B cell (primary cell): ENCODE measurements around the gene ARPC1A. TPM values are rescaled to one million over a fixed set of nuclear protein-coding genes. Genes with fewer than 3 reads are reported as not detected.

ENCODE experiments used
- ATAC-seq: fragments of 200-7000 bp; cut with Tn5 transposase; one replicate; pipeline ENCODE4 v1.10.0; 2021; ENCODE audit warnings: low read depth, mild to moderate bottlenecking, moderate number of reproducible peaks, moderate library complexity
- CTCF ChIA-PET: fragments of 350-600 bp; sonication (Branson Sonifier 250); formaldehyde crosslinking; loops from one replicate; lab custom pipeline; 2021; ENCODE audit warnings: antibody characterized with exemption, inconsistent platforms; lab: Charles Lee
- POLR2A ChIA-PET: fragments of 350-600 bp; sonication (Branson Sonifier 250); formaldehyde crosslinking; loops from one replicate; lab custom pipeline; 2021; ENCODE audit warnings: antibody characterized with exemption; lab: Charles Lee
- DNase-seq: peaks from one replicate; pipeline ENCODE4 v3.0.0; 2013
- H2AFZ ChIP-seq: 2 replicates; pipeline ENCODE4 v1.6.1; 2012; ENCODE audit warnings: mild to moderate bottlenecking, low read depth, low read length; ENCODE audit not compliant: insufficient read depth, poor library complexity, severe bottlenecking
- H3K27ac ChIP-seq, 2 donors: 1 replicate in 1 of 2; 2 replicates in 1 of 2; pipeline ENCODE4 v1.5.1; 2012 to 2013; ENCODE audit warnings: low read length in 2 of 2, mild to moderate bottlenecking in 2 of 2, moderate library complexity in 1 of 2
- H3K27me3 ChIP-seq, 4 experiments: fragments of 200-600 bp in 1 of 4; sonication (generic) in 1 of 4; replicated peaks in 1 of 4; 1 replicate in 2 of 4; 2 replicates in 2 of 4; pipeline versions ENCODE4 v1.6.1 to v1.7.0; 2013 to 2016; ENCODE audit warnings: low read length in 3 of 4, mild to moderate bottlenecking in 2 of 4, mixed read lengths in 1 of 4, moderate library complexity in 1 of 4; ENCODE audit not compliant: insufficient read depth in 4 of 4, control insufficient read depth in 3 of 4; ENCODE audit errors: control extremely low read depth in 1 of 4
- H3K36me3 ChIP-seq, 2 experiments: replicated peaks in 1 of 2; 1 replicate in 1 of 2; 2 replicates in 1 of 2; pipeline versions ENCODE4 v1.6.1 to v1.7.1; 2013; ENCODE audit warnings: low read length in 1 of 2; ENCODE audit not compliant: insufficient read depth in 2 of 2, control insufficient read depth in 1 of 2; ENCODE audit errors: control extremely low read depth in 1 of 2, extremely low read depth in 1 of 2
- H3K4me1 ChIP-seq, 2 donors: fragments of 200-600 bp in 1 of 2; sonication (generic) in 1 of 2; 1 replicate in 1 of 2; 2 replicates in 1 of 2; pipeline versions ENCODE4 v1.5.1 to v1.6.1; 2013 to 2017; ENCODE audit warnings: low read length in 2 of 2; ENCODE audit not compliant: control insufficient read depth in 2 of 2, insufficient read depth in 2 of 2
- H3K4me2 ChIP-seq: replicated peaks from 2 replicates; pipeline ENCODE3; 2012; ENCODE audit warnings: mild to moderate bottlenecking, low read depth, low read length; ENCODE audit not compliant: poor library complexity, severe bottlenecking
- H3K4me3 ChIP-seq, 5 experiments: fragments of 200-600 bp in 1 of 5; sonication (generic) in 1 of 5; 1 replicate in 3 of 5; 2 replicates in 2 of 5; pipeline versions ENCODE4 v1.5.1 to v1.7.0; 2011 to 2016; ENCODE audit warnings: low read length in 4 of 5, mild to moderate bottlenecking in 4 of 5, low read depth in 2 of 5, control low read depth in 1 of 5, moderate library complexity in 1 of 5; ENCODE audit not compliant: insufficient read depth in 1 of 5; ENCODE audit errors: control extremely low read depth in 1 of 5, extremely low read depth in 1 of 5
- H3K79me2 ChIP-seq: fragments of 200-600 bp; sonication (generic); one replicate; pipeline ENCODE4 v1.6.0; 2016; ENCODE audit warnings: low read length; ENCODE audit not compliant: control insufficient read depth, insufficient read depth
- H3K9ac ChIP-seq: fragments of 200-600 bp; sonication (generic); 2 replicates; pipeline ENCODE4 v1.6.1; 2017; ENCODE audit warnings: mild to moderate bottlenecking, low read length, moderate library complexity
- H3K9me3 ChIP-seq, 3 donors: one replicate each; pipeline versions ENCODE4 v1.6.1 to v1.7.1; 2013; ENCODE audit warnings: low read length in 2 of 3; ENCODE audit not compliant: control insufficient read depth in 2 of 3, insufficient read depth in 1 of 3; ENCODE audit errors: control extremely low read depth in 1 of 3
- H4K20me1 ChIP-seq: 2 replicates; pipeline ENCODE4 v1.6.0; 2012; ENCODE audit warnings: mild to moderate bottlenecking, low read length; ENCODE audit not compliant: insufficient read depth, control insufficient read depth, poor library complexity, severe bottlenecking
- H3K27ac Mint-ChIP-seq: one replicate; pipeline ENCODE4 v1.8.0; 2021; ENCODE audit warnings: mixed read lengths
- H3K27me3 Mint-ChIP-seq: one replicate; pipeline ENCODE4 v1.8.0; 2021; ENCODE audit warnings: mixed read lengths
- H3K4me1 Mint-ChIP-seq: one replicate; pipeline ENCODE4 v1.8.0; 2021; ENCODE audit warnings: mixed read lengths
- H3K4me3 Mint-ChIP-seq: one replicate; pipeline ENCODE4 v1.8.0; 2021; ENCODE audit warnings: mixed read lengths
- H3K9me3 Mint-ChIP-seq: one replicate; pipeline ENCODE4 v1.8.0; 2022; ENCODE audit warnings: mixed read lengths; ENCODE audit not compliant: insufficient read depth
- EZH2 ChIP-seq: IDR thresholded peaks from 2 replicates; pipeline ENCODE4 v1.6.1; 2012; ENCODE audit warnings: borderline replicate concordance, low read depth, mild to moderate bottlenecking, moderate library complexity, low read length; ENCODE audit not compliant: insufficient read depth, poor library complexity, severe bottlenecking
- WGBS: methylation state at CpG from one replicate; pipeline ENCODE4 v1.1.5; 2013; ENCODE audit warnings: missing lambda C conversion rate; ENCODE audit not compliant: insufficient coverage; 5-methylcytosine and 5-hydroxymethylcytosine counted together
- intact Hi-C: fragments of 100-400 bp; cut with micrococcal nuclease; formaldehyde crosslinking; loops from one replicate; pipeline ENCODE4 v1.10.0; 2022
- polyA plus RNA-seq: library from polyadenylated mRNA; depleted of rRNA; stranded (reverse); fragments of >200 nt; gene quantifications from 2 replicates; pipeline ENCODE4 v1.2.3, GENCODE V29; 2012
- total RNA-seq, 2 donors: library from RNA; stranded (reverse); fragments of 120-200 nt in 1 of 2; gene quantifications; 1 replicate in 1 of 2; 2 replicates in 1 of 2; pipeline versions ENCODE4 v1.2.3 to v1.2.4, GENCODE V29; 2013 to 2022
- TF ChIP-seq, protein P1 (sequence below): fragments of 200-600 bp; IDR thresholded peaks from one replicate; pipeline ENCODE4 v1.8.0; 2022; ENCODE audit warnings: antibody characterized with exemption, mild to moderate bottlenecking

Gene ARPC1A
- total and polyA plus RNA-seq, 2 donors (not counting 1 experiment from before 2014, with no cell fraction given): 41.7 to 45.5 TPM

DNA sequence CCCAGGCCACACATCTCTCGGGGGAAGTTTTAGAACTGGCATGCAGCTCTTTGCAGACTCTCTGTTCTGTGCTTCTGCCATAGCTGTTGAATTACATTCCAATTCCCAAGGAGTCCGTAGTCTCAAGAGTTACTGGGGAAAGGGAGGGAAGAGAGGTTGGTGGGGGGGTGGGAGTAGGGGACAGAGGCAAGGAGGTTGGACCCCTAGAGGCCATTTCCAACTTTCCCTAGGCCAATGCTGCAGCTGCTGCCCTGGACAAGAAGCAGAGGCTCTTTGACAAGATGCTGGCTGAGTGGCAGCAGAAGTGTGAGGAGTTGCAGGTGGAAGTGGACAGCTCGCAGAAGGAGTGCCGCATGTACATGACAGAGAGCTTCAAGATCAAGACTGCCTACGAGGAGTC lies 29.2 kb upstream of the ARPC1A start:
- no peaks in the 10 kb centered on the region for H3K9me3 ChIP-seq
- H3K27ac ChIP-seq: no peak overlapping the region
- H3K4me2 ChIP-seq: no peak overlapping the region
- WGBS: 95% methylated on average over 4 of the region's 5 CpGs
- ChIA-PET POLR2A (no interaction called here), CTCF (interaction anchor here (1.6 kb wide), 1 partner anchor 255 kb away, joined by 3 read pairs; no protein-coding TSS in a partner anchor)
- H3K27ac Mint-ChIP-seq: no peak overlapping the region
- H3K4me1 ChIP-seq: no peaks in the 10 kb centered on the region
- H3K27me3 Mint-ChIP-seq: no peaks in the 10 kb centered on the region
- H3K9ac ChIP-seq: no peak overlapping the region
- H3K9me3 Mint-ChIP-seq: no peaks in the 10 kb centered on the region
- H3K27me3 ChIP-seq: no peaks in the 10 kb centered on the region
- H3K4me1 Mint-ChIP-seq: no peaks in the 10 kb centered on the region
- no peak for DNase-seq
- no peaks in the 10 kb centered on the region for H3K79me2 ChIP-seq
- no peak for ATAC-seq
- TF ChIP-seq EZH2: no peak
- TF ChIP-seq, protein P1, sequence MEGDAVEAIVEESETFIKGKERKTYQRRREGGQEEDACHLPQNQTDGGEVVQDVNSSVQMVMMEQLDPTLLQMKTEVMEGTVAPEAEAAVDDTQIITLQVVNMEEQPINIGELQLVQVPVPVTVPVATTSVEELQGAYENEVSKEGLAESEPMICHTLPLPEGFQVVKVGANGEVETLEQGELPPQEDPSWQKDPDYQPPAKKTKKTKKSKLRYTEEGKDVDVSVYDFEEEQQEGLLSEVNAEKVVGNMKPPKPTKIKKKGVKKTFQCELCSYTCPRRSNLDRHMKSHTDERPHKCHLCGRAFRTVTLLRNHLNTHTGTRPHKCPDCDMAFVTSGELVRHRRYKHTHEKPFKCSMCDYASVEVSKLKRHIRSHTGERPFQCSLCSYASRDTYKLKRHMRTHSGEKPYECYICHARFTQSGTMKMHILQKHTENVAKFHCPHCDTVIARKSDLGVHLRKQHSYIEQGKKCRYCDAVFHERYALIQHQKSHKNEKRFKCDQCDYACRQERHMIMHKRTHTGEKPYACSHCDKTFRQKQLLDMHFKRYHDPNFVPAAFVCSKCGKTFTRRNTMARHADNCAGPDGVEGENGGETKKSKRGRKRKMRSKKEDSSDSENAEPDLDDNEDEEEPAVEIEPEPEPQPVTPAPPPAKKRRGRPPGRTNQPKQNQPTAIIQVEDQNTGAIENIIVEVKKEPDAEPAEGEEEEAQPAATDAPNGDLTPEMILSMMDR: no peak
- no peaks in the 10 kb centered on the region for H4K20me1 ChIP-seq
- H3K4me3 Mint-ChIP-seq: no peak overlapping the region
- H3K4me3 ChIP-seq: no peak overlapping the region
- no peak overlapping the region for H2AFZ ChIP-seq
- intact Hi-C loops: no loop called here
- no peaks in the 10 kb centered on the region for H3K36me3 ChIP-seq

DNA sequence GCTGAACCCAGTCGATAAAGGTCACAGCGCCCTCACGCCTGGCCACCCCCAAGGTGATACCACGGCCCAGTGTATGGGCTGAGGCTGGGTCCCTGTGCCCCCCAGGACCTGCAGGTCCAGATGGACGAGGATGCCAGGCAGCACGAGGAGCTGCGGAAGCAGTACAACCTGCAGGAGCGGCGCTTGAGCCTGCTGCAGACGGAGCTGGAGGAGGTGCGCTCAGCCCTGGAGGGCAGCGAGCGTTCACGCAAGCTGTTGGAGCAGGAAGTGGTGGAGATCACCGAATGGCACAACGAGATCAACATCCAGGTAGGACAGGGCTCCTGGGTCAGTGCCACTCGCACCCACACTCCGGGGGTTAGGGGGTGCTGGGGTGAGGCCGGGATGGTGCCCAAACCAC lies 24.2 kb upstream of the ARPC1A start:
- Mint-ChIP-seq H3K9me3 (no peaks in the 10 kb centered on the region), H3K4me1 (no peaks in the 10 kb centered on the region), H3K4me3 (no peak overlapping the region), H3K27ac (no peak overlapping the region), H3K27me3 (no peaks in the 10 kb centered on the region)
- no peak overlapping the region for H3K9ac ChIP-seq
- H2AFZ ChIP-seq: no peak overlapping the region
- POLR2A ChIA-PET: no interaction called here
- H3K4me2 ChIP-seq: no peak overlapping the region
- H3K4me3 ChIP-seq: no peak overlapping the region
- no peaks in the 10 kb centered on the region for H3K9me3 ChIP-seq
- 92% methylated on average over 19 of the region's 19 CpGs for WGBS
- DNase-seq: no peak
- intact Hi-C loops: no loop called here
- H3K36me3 ChIP-seq: no peaks in the 10 kb centered on the region
- H4K20me1 ChIP-seq: no peaks in the 10 kb centered on the region
- no peak for TF ChIP-seq EZH2
- TF ChIP-seq, protein P1: no peak
- no peaks in the 10 kb centered on the region for H3K4me1 ChIP-seq
- H3K79me2 ChIP-seq: no peaks in the 10 kb centered on the region
- H3K27me3 ChIP-seq: no peaks in the 10 kb centered on the region
- CTCF ChIA-PET: no interaction called here
- H3K27ac ChIP-seq: no peak overlapping the region
- no peak for ATAC-seq
